ENCODE results near the gene SLC4A8.

DNA sequence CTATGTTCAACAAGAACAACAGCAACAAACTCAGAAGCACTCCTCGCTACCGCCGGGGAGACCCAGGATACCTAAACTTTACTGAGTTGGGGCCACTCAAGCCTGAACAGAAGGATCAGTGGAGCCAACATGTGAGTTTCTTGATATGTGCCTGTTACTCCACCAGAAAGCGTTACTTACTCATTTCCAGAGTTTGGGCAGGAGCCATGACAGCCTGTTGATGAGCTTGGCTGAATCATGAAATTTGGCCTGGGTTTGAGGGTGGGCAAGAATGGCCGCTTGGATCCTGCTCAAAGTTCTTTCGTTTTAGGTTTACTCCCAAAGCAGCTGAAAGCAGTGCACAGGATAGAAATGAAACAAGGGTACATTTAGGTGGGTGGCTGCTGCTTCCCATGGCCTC lies 21.5 kb upstream of the SLC4A8 start:
- TF ChIP-seq EZH2 (IDR thresholded peaks at IDR 0.05; ENCODE audit: low read length, unreplicated experiment), result no peak
- TF ChIP-seq, protein P1, sequence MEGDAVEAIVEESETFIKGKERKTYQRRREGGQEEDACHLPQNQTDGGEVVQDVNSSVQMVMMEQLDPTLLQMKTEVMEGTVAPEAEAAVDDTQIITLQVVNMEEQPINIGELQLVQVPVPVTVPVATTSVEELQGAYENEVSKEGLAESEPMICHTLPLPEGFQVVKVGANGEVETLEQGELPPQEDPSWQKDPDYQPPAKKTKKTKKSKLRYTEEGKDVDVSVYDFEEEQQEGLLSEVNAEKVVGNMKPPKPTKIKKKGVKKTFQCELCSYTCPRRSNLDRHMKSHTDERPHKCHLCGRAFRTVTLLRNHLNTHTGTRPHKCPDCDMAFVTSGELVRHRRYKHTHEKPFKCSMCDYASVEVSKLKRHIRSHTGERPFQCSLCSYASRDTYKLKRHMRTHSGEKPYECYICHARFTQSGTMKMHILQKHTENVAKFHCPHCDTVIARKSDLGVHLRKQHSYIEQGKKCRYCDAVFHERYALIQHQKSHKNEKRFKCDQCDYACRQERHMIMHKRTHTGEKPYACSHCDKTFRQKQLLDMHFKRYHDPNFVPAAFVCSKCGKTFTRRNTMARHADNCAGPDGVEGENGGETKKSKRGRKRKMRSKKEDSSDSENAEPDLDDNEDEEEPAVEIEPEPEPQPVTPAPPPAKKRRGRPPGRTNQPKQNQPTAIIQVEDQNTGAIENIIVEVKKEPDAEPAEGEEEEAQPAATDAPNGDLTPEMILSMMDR (conservative IDR thresholded peaks at IDR 0.05; ENCODE audit: low read depth, low read length), result no peak
